Astrocyte of the spinal cord (primary cell): ENCODE data around the gene RAB35.

ENCODE experiments used
- DNase-seq: peaks from one replicate; pipeline ENCODE4 v3.0.0; 2011; ENCODE audit warnings: low read depth, low spot score
- H3K4me3 ChIP-seq: 2 replicates; pipeline ENCODE4 v1.5.1; 2011; ENCODE audit warnings: low read depth, mild to moderate bottlenecking, low read length, moderate library complexity
- in situ Hi-C: cut with HindIII; loops from 2 replicates; pipeline ENCODE4 v1.10.0; 2017; ENCODE audit warnings: low sequenced_read_pairs
- TF ChIP-seq, protein P1 (sequence below): IDR thresholded peaks from 2 replicates; pipeline ENCODE4 v1.5.1; 2012; ENCODE audit warnings: low read depth, mild to moderate bottlenecking, low read length, inconsistent platforms

Gene RAB35

DNA sequence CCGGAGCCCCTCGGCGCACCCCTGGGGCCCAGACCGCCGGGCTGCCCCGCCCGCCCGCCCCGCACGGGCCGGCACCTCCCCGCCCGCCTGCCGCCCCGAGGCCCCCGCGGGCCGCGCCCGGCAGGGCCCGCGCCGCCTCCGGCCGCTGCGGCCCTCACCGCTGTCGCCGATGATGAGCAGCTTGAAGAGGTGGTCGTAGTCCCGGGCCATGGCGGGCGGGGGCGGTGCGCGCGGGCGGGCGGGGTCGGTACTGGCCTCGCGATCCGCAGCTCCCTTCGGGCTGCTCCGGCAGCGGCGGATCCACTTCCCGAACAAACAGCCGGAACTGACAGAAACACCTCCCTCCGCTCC lies at the start of gene RAB35:
RAB35 (minus strand) TSS at position 313 of the 351 bp plus-strand sequence; CDS start at position 210, 103 bp downstream.
- in situ Hi-C loops = no loop called here
- DNase-seq = no peak
- peak within 1 kb of the TSS; percentile 88 for H3K4me3 ChIP-seq
- TF ChIP-seq, protein P1, sequence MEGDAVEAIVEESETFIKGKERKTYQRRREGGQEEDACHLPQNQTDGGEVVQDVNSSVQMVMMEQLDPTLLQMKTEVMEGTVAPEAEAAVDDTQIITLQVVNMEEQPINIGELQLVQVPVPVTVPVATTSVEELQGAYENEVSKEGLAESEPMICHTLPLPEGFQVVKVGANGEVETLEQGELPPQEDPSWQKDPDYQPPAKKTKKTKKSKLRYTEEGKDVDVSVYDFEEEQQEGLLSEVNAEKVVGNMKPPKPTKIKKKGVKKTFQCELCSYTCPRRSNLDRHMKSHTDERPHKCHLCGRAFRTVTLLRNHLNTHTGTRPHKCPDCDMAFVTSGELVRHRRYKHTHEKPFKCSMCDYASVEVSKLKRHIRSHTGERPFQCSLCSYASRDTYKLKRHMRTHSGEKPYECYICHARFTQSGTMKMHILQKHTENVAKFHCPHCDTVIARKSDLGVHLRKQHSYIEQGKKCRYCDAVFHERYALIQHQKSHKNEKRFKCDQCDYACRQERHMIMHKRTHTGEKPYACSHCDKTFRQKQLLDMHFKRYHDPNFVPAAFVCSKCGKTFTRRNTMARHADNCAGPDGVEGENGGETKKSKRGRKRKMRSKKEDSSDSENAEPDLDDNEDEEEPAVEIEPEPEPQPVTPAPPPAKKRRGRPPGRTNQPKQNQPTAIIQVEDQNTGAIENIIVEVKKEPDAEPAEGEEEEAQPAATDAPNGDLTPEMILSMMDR = no peak

DNA sequence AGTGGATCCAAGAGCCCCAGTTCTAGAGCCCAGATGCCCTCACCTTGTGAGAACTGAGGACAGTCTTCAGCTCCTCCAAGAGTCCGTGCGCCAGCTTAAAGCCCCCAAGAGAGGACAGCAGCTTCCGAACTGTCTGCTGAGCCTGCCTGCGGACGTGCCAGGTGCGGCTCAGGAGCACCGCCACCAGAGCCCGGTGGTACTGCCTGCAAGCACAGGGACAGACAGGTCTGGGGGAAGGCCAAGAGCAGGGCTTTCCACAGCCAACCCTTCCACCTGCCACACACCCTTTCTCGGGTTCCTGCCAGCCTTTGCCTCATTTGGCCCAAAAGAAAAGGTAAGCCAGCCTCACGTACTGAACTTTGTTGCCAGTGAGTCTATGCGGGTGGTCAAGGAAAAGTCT lies 47.7 kb upstream of the RAB35 start:
- TF ChIP-seq, protein P1 = no peak
- in situ Hi-C loops = no loop called here
- no peak for DNase-seq
- no peak overlapping the region for H3K4me3 ChIP-seq

DNA sequence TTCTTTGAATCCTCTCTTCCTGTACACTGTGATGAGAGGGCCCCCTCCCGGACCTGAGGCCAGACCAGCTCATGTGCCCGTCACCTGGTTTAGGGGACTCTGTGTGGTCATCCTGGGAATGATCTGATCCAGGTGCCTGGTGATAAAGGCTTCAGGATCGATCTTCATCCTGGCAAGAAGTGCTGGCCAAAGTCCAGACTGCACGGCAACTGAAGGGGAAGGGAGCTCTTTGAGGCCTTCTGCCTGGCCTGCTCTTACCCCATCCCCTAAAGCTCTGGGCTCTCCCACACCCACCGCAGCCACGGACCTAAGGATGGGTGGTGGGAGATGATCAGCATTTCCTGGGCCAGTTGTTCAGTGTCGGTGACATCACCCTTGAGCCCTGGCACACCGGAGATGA lies 46.2 kb upstream of the RAB35 start:
- no peak overlapping the region for H3K4me3 ChIP-seq
- TF ChIP-seq, protein P1 = no peak
- no peak for DNase-seq
- in situ Hi-C loops = no loop called here

DNA sequence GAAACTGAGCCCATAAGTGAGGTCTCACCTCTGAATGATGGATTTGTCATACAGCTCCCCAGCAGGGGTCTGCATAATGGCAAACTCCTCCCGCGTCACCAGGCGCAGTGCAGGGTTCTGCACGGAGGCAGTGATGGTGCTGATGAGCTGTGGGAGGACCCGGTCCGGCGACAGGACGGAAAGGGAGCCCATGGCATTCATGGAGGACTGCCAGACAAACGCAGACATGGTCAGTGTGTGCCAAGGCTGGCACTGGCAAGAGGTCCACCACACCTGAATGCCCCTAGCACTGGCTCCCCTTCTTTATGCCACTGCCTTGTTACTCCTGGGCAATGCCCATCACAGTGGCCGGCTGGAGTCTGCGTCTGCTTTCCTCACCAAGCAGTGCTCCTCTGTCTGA lies 45.3 kb upstream of the RAB35 start:
- TF ChIP-seq, protein P1 = no peak
- in situ Hi-C loops = no loop called here
- no peak for DNase-seq
- H3K4me3 ChIP-seq = no peak overlapping the region

DNA sequence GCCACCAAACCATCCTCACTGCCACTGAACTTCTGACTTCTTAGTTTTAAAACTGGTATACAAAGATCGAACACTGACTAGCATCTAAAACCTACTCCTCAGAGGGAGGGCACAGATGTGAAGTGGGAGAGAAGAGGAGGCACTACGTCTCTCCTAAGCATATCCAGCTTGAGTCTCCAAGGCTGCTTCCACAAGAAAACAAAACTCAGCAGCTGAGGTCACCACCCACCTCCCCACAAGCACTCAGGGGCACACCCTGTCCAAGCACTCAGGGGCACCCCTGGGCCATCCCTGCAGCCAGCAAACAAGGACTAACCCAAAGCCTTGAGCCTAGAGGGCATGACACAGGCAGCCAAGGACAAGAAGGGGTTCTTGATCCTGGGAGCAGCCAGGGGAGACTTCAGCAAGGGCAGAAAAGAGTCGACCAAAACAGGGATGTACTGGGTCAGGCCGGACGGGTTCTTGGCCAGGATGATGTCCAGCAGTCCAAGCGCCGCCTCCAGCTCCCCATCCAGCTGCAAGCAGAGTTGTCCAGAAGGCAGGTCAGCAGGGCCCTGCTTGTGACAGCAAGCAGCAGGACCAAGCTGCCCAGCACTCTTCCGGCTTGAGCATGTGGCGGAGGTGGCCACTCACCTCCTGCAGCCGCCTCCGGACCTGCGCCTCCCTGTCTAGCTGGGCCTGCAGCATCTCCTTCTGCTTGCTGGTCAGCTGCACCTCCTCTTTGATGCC lies 43.1 kb upstream of the RAB35 start:
- no peak for DNase-seq
- TF ChIP-seq, protein P1 = no peak
- in situ Hi-C loops = no loop called here
- H3K4me3 ChIP-seq = no peak overlapping the region

DNA sequence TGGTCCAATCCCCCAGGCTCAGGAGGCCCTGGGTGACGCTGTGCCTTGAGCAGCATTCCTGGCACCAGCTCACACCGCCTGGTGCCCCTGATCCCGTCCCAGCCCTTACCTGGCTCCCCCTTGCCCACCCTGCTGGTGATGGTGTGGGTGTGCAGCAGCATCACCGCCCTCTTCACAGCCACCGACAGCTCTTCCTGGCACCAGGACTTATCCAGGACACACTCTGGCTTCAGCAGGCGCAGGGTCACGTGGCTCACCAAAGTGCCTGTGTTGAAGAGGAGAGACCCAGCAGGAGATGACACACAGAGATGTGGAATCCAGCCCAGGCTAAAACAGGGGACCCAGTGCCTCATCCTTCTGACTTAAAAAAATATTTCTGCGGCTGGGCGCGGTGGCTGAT lies 41.8 kb upstream of the RAB35 start:
- TF ChIP-seq, protein P1 = no peak

More for the DNA sequence above, 41.8 kb upstream of the RAB35 start:
- no peak for DNase-seq
- H3K4me3 ChIP-seq = no peak overlapping the region
- in situ Hi-C loops = no loop called here
